GM23338 (cell line): Measurements from ENCODE around the gene EHF. TPM values are rescaled to one million over a fixed set of nuclear protein-coding genes. Genes with fewer than 3 reads are reported as not detected.

Source experiments
- ATAC-seq: fragments of 200-7000 bp; cut with Tn5 transposase; 3 replicates; pipeline ENCODE4 v1.9.1; 2020
- DNase-seq: peaks from one replicate; pipeline ENCODE4 v3.0.0-alpha.2; 2015; ENCODE audit warnings: low spot score
- H2AFZ ChIP-seq: fragments of 200-600 bp; sonication (generic); 2 replicates; pipeline ENCODE4 v1.8.0; 2016; ENCODE audit warnings: antibody characterized with exemption, mild to moderate bottlenecking, moderate library complexity
- H3F3A ChIP-seq: fragments of 200-600 bp; sonication (generic); replicated peaks from 2 replicates; pipeline ENCODE4 v1.8.0; 2017; ENCODE audit warnings: antibody characterized with exemption, mixed run types, low read depth
- H3K27ac ChIP-seq: fragments of 200-600 bp; sonication (generic); 2 replicates; pipeline ENCODE4 v1.6.1; 2016; ENCODE audit warnings: low read depth
- H3K27me3 ChIP-seq: fragments of 200-600 bp; sonication (generic); 2 replicates; pipeline ENCODE4 v1.8.0; 2016; ENCODE audit warnings: mild to moderate bottlenecking, mixed run types, moderate library complexity; ENCODE audit not compliant: insufficient read depth
- H3K36me3 ChIP-seq: fragments of 200-600 bp; sonication (generic); 2 replicates; pipeline ENCODE4 v1.8.0; 2016; ENCODE audit warnings: mild to moderate bottlenecking; ENCODE audit not compliant: insufficient read depth
- H3K4me1 ChIP-seq: fragments of 200-600 bp; sonication (generic); 2 replicates; pipeline ENCODE4 v1.8.0; 2016; ENCODE audit warnings: mild to moderate bottlenecking, moderate library complexity; ENCODE audit not compliant: insufficient read depth
- H3K4me2 ChIP-seq: fragments of 200-600 bp; sonication (generic); 2 replicates; pipeline ENCODE4 v1.7.1; 2017; ENCODE audit warnings: mixed run types
- H3K4me3 ChIP-seq: fragments of 200-600 bp; sonication (generic); 2 replicates; pipeline ENCODE4 v1.6.1; 2016; ENCODE audit warnings: mixed run types
- H3K79me2 ChIP-seq: fragments of 200-600 bp; sonication (generic); replicated peaks from 2 replicates; pipeline ENCODE4 v1.8.0; 2017; ENCODE audit warnings: mild to moderate bottlenecking; ENCODE audit not compliant: insufficient read depth
- H3K9me2 ChIP-seq: fragments of 200-600 bp; sonication (generic); 2 replicates; pipeline ENCODE4 v1.8.0; 2017; ENCODE audit not compliant: insufficient read depth
- H4K20me1 ChIP-seq: fragments of 200-600 bp; sonication (generic); replicated peaks from 2 replicates; pipeline ENCODE4 v1.8.0; 2017; ENCODE audit warnings: mild to moderate bottlenecking; ENCODE audit not compliant: insufficient read depth
- H3K27ac Mint-ChIP-seq: 2 replicates; pipeline ENCODE4 v1.8.0; 2020; ENCODE audit warnings: inconsistent platforms, mild to moderate bottlenecking, moderate library complexity, mixed read lengths
- H3K27me3 Mint-ChIP-seq: 3 replicates; pipeline ENCODE4 v1.8.0; 2022; ENCODE audit warnings: low read depth, mild to moderate bottlenecking, moderate library complexity, mixed read lengths, inconsistent platforms; ENCODE audit not compliant: insufficient read depth, poor library complexity
- H3K36me3 Mint-ChIP-seq: 3 replicates; pipeline ENCODE4 v1.8.0; 2021; ENCODE audit warnings: low read depth, mild to moderate bottlenecking, inconsistent platforms, moderate library complexity, mixed read lengths
- H3K4me1 Mint-ChIP-seq: 3 replicates; pipeline ENCODE4 v1.8.0; 2020; ENCODE audit warnings: mild to moderate bottlenecking, inconsistent platforms, mixed read lengths
- H3K4me3 Mint-ChIP-seq: 3 replicates; pipeline ENCODE4 v1.8.0; 2021; ENCODE audit warnings: moderate library complexity, mild to moderate bottlenecking, inconsistent platforms, mixed read lengths
- H3K9me3 Mint-ChIP-seq: 3 replicates; pipeline ENCODE4 v1.8.0; 2020; ENCODE audit warnings: moderate library complexity, mild to moderate bottlenecking, inconsistent platforms, mixed read lengths
- CTCF ChIP-seq, 2 experiments: fragments of 200-600 bp in 1 of 2; sonication (generic) in 1 of 2; conservative IDR thresholded peaks; 2 replicates each; pipeline versions ENCODE4 v1.5.1 to v1.6.1; 2016 to 2017; ENCODE audit warnings: antibody characterized with exemption in 2 of 2, low read depth in 2 of 2, mild to moderate bottlenecking in 2 of 2, moderate library complexity in 1 of 2
- EZH2 ChIP-seq: fragments of 200-600 bp; sonication (generic); IDR thresholded peaks from one replicate; pipeline ENCODE4 v1.8.0; 2017; ENCODE audit warnings: antibody characterized with exemption, mild to moderate bottlenecking, low read depth; ENCODE audit not compliant: unreplicated experiment
- JUNB ChIP-seq: IDR thresholded peaks from one replicate; pipeline ENCODE4 v1.6.1; 2016; ENCODE audit warnings: antibody characterized with exemption; ENCODE audit not compliant: unreplicated experiment
- REST ChIP-seq: IDR thresholded peaks from one replicate; pipeline ENCODE4 v1.6.1; 2018; ENCODE audit warnings: antibody characterized with exemption; ENCODE audit not compliant: unreplicated experiment
- STAT1 ChIP-seq: IDR thresholded peaks from one replicate; pipeline ENCODE4 v1.6.1; 2016; ENCODE audit warnings: antibody characterized with exemption; ENCODE audit not compliant: unreplicated experiment
- ZNF331 ChIP-seq: fragments of 250-450 bp; sonication (Bioruptor Pico); IDR thresholded peaks from 2 replicates; pipeline ENCODE4 v1.5.0; 2020; ENCODE audit warnings: low read depth, mild to moderate bottlenecking, moderate library complexity
- polyA plus RNA-seq: library from polyadenylated mRNA; unstranded; fragments of >200 nt; fragmentation: Nextera tagmentation; extraction: Ambion mirVana; gene quantifications from 2 replicates; pipeline ENCODE4 v1.2.1, GENCODE V29; 2016
- total RNA-seq: library from RNA; depleted of rRNA; stranded (reverse); fragments of >200 nt; shearing (Covaris generic); gene quantifications from 2 replicates; pipeline ENCODE4 v1.2.3, GENCODE V29; 2014
- TF ChIP-seq, protein P1 (sequence below): fragments of 250-450 bp; sonication (Bioruptor Pico); IDR thresholded peaks from 2 replicates; pipeline ENCODE4 v1.5.0; 2020; ENCODE audit warnings: mild to moderate bottlenecking, moderate library complexity
- TF ChIP-seq, protein P2 (sequence below): IDR thresholded peaks from 2 replicates; pipeline ENCODE4 v1.6.1; 2016; ENCODE audit warnings: antibody characterized with exemption

The EHF gene
- total and polyA plus RNA-seq, 2 experiments from 2014 or later, result not detected

GRCh38 chr11:34680206-34680605 is 59.3 kb downstream of the EHF start:
- Histone ChIP-seq H3K27me3 (no peaks in the 10 kb centered on the region), H3F3A (no peaks in the 10 kb centered on the region), H3K4me1 (peaks cover 11% of the 10 kb centered on the region), H3K4me3 (no peak overlapping the region), H3K36me3 (no peaks in the 10 kb centered on the region), H3K4me2 (no peak overlapping the region), H3K9me2 (no peaks in the 10 kb centered on the region; the same call in 1 of the 2 replicates), H2AFZ (no peak overlapping the region), H3K27ac (no peak overlapping the region), H3K79me2 (no peaks in the 10 kb centered on the region), H4K20me1 (no peaks in the 10 kb centered on the region)
- DNase-seq (no peak), ATAC-seq (no peak)
- Mint-ChIP-seq H3K4me1 (peaks cover 17% of the 10 kb centered on the region), H3K27ac (no peak overlapping the region), H3K9me3 (no peaks in the 10 kb centered on the region), H3K4me3 (no peak overlapping the region), H3K27me3 (no peaks in the 10 kb centered on the region), H3K36me3 (no peaks in the 10 kb centered on the region)
- no peak for TF ChIP-seq STAT1
- TF ChIP-seq, protein P1, sequence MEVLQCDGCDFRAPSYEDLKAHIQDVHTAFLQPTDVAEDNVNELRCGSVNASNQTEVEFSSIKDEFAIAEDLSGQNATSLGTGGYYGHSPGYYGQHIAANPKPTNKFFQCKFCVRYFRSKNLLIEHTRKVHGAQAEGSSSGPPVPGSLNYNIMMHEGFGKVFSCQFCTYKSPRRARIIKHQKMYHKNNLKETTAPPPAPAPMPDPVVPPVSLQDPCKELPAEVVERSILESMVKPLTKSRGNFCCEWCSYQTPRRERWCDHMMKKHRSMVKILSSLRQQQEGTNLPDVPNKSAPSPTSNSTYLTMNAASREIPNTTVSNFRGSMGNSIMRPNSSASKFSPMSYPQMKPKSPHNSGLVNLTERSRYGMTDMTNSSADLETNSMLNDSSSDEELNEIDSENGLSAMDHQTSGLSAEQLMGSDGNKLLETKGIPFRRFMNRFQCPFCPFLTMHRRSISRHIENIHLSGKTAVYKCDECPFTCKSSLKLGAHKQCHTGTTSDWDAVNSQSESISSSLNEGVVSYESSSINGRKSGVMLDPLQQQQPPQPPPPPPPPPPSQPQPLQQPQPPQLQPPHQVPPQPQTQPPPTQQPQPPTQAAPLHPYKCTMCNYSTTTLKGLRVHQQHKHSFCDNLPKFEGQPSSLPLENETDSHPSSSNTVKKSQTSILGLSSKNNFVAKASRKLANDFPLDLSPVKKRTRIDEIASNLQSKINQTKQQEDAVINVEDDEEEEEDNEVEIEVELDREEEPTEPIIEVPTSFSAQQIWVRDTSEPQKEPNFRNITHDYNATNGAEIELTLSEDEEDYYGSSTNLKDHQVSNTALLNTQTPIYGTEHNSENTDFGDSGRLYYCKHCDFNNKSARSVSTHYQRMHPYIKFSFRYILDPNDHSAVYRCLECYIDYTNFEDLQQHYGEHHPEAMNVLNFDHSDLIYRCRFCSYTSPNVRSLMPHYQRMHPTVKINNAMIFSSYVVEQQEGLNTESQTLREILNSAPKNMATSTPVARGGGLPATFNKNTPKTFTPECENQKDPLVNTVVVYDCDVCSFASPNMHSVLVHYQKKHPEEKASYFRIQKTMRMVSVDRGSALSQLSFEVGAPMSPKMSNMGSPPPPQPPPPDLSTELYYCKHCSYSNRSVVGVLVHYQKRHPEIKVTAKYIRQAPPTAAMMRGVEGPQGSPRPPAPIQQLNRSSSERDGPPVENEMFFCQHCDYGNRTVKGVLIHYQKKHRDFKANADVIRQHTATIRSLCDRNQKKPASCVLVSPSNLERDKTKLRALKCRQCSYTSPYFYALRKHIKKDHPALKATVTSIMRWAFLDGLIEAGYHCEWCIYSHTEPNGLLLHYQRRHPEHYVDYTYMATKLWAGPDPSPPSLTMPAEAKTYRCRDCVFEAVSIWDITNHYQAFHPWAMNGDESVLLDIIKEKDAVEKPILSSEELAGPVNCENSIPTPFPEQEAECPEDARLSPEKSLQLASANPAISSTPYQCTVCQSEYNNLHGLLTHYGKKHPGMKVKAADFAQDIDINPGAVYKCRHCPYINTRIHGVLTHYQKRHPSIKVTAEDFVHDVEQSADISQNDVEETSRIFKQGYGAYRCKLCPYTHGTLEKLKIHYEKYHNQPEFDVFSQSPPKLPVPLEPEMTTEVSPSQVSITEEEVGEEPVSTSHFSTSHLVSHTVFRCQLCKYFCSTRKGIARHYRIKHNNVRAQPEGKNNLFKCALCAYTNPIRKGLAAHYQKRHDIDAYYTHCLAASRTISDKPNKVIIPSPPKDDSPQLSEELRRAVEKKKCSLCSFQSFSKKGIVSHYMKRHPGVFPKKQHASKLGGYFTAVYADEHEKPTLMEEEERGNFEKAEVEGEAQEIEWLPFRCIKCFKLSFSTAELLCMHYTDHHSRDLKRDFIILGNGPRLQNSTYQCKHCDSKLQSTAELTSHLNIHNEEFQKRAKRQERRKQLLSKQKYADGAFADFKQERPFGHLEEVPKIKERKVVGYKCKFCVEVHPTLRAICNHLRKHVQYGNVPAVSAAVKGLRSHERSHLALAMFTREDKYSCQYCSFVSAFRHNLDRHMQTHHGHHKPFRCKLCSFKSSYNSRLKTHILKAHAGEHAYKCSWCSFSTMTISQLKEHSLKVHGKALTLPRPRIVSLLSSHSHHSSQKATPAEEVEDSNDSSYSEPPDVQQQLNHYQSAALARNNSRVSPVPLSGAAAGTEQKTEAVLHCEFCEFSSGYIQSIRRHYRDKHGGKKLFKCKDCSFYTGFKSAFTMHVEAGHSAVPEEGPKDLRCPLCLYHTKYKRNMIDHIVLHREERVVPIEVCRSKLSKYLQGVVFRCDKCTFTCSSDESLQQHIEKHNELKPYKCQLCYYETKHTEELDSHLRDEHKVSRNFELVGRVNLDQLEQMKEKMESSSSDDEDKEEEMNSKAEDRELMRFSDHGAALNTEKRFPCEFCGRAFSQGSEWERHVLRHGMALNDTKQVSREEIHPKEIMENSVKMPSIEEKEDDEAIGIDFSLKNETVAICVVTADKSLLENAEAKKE (CRISPR knock-in tag), result no peak
- no peak for TF ChIP-seq CTCF (conservative IDR thresholded peaks at IDR 0.05; ENCODE audit: low read depth in 2 of 2)
- TF ChIP-seq REST, result no peak
- TF ChIP-seq EZH2, result no peak
- TF ChIP-seq, protein P2, sequence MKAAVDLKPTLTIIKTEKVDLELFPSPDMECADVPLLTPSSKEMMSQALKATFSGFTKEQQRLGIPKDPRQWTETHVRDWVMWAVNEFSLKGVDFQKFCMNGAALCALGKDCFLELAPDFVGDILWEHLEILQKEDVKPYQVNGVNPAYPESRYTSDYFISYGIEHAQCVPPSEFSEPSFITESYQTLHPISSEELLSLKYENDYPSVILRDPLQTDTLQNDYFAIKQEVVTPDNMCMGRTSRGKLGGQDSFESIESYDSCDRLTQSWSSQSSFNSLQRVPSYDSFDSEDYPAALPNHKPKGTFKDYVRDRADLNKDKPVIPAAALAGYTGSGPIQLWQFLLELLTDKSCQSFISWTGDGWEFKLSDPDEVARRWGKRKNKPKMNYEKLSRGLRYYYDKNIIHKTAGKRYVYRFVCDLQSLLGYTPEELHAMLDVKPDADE, result no peak
- TF ChIP-seq ZNF331 (CRISPR knock-in tag), result no peak
- TF ChIP-seq JUNB, result no peak
